ENCODE measurements around the gene IFT122. TPM values are rescaled to one million over a fixed set of nuclear protein-coding genes. Genes with fewer than 3 reads are reported as not detected.
A peak's percentile ranks its signal among the peaks of the same experiment; 100 is the strongest.
"Not testable (repeated sequence)": the region's sequence is repeated elsewhere in the genome, so short reads cannot be mapped to it uniquely, and the experiment has no call there.

The IFT122 gene
- polyA plus RNA-seq, 4 donors: 34.7 to 64.7 (median 57.9) TPM

DNA sequence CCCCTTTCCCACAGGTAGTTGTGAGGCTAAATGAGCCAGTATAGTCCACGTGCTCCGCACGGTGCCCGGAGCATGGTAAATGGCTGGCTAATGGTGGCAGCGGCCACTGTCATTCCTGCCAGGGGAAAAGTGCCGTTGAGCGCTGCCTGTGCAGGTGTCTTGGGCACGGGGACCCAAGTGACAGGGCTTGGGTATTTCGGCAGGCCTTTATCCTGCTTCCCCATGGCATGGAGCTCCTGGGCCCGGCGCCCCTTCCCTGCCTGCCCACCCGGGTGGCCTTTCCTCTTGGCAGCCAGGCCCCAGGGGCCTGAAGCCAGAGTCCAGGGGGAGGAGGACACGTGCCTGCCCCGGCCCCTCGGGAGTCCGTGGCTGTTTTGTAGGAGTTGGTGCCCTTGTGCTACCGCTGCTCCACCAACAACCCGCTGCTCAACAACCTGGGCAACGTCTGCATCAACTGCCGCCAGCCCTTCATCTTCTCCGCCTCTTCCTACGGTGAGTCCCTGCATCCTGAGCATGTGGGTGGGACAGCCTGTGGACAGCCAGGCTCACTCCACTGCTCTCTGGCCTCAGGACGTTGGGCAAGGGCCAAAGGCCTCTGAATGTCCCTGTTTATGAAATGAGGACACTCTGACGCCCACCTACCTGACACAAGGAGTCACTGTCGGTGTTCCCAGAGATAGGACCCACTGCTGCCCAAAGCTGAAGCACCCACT is 75.2 kb downstream of the IFT122 start:
- not testable (repeated sequence) for DNase-seq (ENCODE audit: low read depth in 4 of 4, low spot score in 2 of 4)

DNA sequence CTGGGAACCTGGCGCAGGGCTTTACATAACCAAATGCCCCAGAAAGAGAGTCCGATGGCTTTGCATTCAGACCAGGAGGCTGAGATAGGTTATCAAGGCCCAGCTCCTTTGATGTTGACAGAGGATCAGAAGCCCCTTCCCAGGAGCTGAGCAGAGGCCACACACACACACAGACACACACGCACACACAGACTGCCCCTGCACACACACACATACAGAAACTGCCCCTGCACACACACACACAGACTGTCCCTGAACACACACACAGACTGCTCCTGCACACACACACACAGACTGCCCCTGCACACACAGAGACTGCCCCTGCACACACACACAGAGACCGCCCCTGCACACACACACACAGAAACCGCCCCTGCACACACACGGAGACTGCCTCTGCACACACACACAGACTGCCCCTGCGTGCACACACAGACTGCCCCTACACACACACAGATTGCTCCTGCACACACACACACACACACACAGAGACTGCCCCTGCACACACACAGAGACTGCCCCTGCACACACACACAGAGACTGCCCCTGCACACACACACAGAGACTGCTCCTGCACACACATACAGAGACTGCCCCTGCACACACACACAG is 75.9 kb downstream of the IFT122 start:
- DNase-seq (ENCODE audit: low read depth in 4 of 4, low spot score in 2 of 4): not testable (repeated sequence)

DNA sequence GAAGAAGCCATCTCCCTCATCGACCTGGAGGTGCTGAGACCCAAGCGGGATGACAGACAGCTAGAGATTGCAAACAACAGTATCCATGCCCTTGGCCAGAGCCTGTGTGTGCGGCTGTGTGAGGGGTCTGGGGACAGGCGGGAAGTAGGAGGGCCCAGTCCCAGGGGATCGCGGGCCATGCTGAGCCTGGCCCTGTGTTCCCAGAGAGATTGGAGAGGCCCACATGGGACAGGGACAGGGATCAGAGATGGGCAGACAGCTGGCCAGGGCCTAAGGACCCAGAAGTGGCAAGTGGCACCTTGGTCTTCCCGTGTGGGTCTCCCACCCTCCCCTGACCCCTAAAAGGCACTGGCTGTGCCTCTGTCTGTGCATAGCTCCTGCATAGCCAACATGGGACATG is 77.5 kb downstream of the IFT122 start:
- DNase-seq (ENCODE audit: low read depth in 4 of 4, low spot score in 2 of 4): no peak

DNA sequence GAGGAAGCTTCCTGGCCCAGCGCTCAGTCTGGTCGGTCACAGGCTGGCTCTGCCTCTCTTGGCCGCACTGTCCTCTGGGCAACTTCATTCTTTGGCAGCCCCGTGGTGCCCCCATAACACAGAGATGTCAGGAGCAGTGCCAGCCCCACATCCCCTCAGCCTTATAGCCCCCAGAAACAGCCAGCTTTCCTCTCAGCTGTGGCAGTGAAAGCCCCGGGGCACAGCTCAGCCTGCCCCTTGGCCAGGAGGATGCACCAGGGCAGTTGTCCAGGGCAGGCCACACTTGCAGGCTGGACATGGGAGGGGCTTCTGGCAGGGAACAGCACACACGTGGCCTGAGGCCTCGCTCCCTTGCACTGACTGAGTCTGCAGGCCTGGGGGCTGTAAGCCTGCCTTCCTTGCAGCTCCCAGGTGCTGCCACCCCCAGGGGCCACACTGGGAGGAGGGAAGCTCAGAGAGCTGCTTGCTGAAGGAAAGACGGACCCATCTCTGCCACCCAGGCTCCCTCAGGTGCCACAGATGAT is 78.1 kb downstream of the IFT122 start:
- no peak for DNase-seq (ENCODE audit: low read depth in 4 of 4, low spot score in 2 of 4)

DNA sequence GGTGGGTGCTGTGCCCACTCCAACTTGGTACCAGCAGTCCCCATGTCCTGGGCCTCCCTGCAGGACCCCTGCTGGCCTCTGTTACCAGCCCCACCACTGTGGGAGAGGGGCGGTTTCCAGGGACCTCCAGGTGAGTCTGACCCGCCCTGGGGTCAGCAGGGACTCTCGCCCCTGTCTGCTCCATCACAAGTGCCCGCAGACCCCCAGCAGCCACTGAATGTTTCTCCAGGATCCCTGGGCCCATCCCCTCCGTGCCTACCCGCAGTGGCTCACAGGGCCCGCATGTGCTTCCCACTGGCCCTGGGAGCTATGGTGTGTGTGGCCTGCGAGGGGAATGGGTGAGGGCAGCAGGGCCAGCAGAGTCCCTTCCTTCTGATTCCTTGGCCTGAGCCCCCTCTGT is 78.6 kb downstream of the IFT122 start:
- no peak for DNase-seq (ENCODE audit: low read depth in 4 of 4, low spot score in 2 of 4)

DNA sequence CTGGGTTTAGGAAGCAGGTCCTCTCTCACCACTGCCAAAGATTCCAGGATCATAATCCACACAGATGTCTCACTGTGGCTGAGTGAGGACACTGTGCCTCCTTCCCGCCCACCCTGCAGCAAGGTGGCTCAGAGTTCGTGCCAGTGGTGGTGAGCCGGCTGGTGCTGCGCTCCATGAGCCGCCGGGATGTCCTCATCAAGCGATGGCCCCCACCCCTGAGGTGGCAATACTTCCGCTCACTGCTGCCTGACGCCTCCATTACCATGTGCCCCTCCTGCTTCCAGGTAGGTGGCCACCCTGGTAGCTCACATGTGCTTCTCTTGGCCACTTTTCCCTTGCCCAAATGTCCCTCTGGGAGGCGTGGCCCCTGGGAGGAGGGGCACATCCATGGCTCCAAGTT is 79.4 kb downstream of the IFT122 start:
- DNase-seq (ENCODE audit: low read depth in 4 of 4, low spot score in 2 of 4): no peak

DNA sequence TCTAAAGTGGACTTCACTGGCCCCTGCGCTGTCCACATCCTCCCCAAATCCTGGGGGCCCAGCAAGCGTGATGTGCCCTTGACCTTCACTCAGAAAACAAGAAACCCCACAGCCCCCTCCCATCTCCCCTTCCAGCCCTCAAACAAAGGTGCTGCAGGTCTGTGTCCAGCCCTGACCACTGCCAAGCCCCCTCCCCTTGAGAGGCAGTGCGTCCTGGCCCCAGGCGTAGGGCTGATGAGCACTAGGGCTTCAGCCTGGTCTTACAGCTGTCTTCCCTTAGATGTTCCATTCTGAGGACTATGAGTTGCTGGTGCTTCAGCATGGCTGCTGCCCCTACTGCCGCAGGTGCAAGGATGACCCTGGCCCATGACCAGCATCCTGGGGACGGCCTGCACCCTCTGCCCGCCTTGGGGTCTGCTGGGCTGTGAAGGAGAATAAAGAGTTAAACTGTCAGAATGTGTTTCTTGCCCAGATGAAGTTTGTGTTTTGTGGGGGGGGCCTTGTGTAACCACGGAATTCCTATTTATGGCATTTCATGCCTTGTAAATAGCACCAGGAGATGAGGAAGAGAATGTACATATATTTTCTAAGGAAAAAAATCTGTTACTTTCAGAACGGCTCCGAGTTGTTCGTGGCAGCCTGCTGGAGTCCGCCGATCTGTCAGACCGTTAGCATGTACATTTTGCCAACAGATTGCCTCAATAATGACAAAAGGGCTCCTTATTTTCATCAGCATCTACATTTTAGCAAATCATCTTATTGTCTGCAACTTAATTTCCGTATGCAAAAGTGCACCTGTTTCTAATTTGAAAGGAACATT is 80.1 kb downstream of the IFT122 start:
- DNase-seq (ENCODE audit: low read depth in 4 of 4, low spot score in 2 of 4): no peak

DNA sequence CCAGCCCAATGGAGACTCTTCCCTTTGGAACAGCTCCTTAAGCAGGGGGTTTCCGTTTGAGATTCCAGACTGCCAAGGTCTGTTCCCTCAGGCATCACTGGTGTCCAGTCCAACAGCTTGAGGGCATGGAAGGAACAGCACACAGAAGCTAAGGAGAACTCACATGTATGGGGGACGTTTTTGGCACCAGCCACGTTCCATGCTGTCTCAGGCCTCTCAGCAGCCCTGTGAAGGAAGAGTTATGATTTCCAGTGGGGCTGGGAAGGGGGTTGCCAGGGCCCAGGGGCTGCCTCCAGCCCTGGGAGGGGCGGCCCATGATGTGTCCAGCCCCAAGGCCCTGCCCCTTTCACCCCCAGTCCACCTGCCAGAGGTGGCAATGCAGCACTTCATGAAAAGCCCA is 80.9 kb downstream of the IFT122 start:
- DNase-seq (ENCODE audit: low read depth in 4 of 4, low spot score in 2 of 4): no peak

DNA sequence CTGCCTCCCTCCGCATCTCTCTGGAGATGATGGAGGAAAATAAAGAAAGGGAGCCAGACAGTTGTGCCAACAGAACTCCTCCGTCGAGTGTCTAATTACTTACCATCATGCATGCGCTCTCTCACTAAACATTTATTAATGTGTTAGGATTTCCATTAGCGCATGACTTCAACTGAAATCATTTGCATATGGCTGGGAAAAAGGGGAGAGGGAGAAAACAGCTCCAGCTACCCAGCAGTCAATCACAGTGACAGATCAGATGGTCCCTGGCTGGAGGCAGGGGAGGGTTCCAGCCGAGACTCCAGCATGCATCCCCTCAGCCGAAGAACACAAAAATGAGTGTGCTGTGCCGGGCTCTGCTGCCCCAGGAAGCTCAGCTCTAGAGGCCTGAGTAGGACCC is 81.6 kb downstream of the IFT122 start:
- DNase-seq (ENCODE audit: low read depth in 4 of 4, low spot score in 2 of 4): no peak

DNA sequence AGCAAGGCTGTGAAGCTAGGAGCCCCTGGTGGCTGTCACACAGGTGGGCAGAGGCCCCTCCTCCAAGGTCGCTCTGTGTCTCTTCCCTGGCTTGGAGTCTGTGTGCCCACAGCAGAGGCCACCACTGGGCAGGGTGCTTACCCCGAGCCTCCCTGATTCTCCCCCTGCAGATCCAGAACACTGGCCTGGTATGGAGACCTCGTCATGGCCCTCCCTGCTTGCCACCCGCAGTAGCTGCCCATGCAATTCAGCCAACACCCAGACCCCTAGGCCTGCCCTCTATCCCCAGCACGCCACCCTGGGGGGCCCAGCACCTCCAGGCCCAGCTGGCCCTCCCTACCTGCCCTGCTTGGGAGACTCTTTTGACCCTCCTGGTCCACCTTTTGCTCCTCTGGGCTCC is 82.9 kb downstream of the IFT122 start:
- no peak for DNase-seq (ENCODE audit: low read depth in 4 of 4, low spot score in 2 of 4)

DNA sequence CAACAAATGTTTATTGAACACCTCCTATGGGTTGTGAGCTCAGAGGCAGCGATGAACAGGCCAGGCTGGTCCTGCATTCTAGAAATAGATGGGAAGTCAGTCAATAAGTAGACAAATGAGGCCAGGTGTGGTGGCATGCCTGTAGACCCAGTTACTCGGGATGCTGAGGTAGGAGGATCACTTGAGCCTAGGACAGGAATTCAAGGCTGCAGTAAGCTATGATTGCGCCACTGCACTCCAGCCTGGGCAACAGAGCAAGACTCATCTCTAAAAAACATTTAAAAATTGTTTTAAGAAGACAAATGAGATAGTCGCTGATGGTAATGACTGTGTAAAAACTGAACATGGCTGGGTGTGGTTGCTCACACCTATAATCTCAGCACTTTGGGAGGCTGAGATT is 84.1 kb downstream of the IFT122 start:
- DNase-seq (ENCODE audit: low read depth in 4 of 4, low spot score in 2 of 4): no peak

DNA sequence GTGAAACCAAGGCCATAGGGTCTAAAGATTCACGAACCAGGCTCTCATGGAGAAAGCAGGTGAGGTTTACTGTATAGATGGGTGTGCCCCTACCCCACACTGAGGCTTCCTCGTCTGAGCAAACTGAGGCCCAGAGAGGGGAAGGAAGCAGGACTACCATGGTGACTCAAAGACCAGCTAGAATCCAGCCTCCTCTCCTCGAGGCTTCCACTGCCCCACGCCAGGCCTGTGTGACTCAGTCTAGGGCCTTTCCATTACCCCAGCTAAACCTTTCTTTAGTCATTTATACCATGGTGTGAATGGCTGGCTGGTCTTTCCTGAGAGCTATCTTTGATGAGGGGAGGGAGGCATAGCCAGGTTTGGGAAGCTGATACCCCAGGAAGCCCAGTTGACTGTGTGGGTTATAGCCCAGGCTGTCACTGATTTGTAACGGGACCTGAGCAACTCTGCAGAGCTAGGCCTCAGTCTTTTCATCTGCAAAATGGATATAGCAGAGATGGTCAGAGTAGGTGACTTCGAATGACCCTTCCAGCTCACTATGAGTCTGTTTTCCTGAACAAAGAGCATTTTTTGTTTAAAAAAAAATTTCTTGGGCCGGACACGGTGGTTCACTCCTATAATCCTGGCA is 85.4 kb downstream of the IFT122 start:
- no peak for DNase-seq (ENCODE audit: low read depth in 4 of 4, low spot score in 2 of 4)

DNA sequence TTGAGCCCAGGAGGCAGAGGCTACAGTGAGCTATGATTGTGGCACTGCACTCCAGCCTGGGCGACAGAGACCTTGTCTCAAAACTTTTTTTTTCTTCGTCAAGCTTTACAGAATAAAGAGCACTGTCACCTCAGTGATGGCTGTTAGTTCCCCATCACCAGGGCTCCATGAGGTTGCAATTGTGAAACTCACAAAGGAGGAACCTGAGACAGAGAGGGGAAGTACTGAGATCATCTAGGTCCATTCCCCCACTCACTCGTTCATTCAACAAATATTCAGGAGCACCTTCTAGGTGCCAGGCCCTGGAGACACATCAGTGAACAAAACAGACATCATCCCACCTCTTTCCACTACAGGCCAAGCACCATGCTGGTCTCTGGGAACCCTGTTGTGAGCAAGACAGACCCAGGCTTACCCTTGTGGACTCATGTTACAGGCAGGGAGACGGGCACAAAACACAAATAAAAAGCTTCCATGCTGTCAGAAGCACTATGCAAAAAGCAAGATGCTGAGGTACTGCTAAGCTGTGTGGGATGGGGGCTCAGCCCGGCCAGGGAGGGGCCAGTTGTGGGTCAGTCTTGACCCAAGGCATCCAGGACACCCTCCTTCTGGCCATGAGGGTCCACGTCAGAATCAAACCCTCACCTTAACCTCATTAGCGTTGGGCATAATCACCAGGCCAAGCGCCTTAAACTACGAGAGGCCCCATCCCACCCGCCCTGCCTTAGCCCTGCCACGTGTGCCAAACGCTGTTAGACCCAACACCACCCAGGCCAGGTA is 86.3 kb downstream of the IFT122 start:
- DNase-seq (ENCODE audit: low read depth in 4 of 4, low spot score in 2 of 4): no peak

DNA sequence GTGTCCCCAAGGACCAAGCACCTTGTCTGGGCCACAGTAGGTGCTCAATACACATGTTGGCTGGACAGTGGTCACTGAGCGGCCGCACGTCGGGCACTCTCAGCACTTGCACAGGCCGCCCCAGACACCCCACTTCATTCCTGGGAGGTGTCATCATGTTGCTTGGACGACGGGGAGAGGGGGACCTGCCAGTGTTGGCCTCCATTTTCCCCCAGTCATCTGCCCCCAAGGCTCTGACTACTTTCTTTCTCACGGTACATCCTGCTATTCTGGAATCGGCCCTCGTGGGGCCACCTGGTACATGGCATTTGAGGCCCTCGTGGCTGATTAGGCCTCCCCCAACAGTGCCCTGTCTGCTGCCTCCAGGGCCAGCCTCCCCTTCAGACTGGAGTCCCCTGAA is 87.2 kb downstream of the IFT122 start:
- no peak for DNase-seq (ENCODE audit: low read depth in 4 of 4, low spot score in 2 of 4)

DNA sequence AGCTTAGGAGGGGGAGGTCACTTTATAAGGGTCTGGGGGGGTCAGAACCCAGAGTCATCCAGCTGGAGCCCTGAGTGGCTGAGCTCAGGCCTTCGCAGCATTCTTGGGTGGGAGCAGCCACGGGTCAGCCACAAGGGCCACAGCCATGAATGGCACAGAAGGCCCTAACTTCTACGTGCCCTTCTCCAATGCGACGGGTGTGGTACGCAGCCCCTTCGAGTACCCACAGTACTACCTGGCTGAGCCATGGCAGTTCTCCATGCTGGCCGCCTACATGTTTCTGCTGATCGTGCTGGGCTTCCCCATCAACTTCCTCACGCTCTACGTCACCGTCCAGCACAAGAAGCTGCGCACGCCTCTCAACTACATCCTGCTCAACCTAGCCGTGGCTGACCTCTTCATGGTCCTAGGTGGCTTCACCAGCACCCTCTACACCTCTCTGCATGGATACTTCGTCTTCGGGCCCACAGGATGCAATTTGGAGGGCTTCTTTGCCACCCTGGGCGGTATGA is 88.6 kb downstream of the IFT122 start, which contains the start of gene RHO:
TSS of gene RHO (plus strand) at position 51 of the 512 bp plus-strand sequence. CDS start at position 146, 95 bp downstream.
- DNase-seq (ENCODE audit: low read depth in 4 of 4, low spot score in 2 of 4): no peak

DNA sequence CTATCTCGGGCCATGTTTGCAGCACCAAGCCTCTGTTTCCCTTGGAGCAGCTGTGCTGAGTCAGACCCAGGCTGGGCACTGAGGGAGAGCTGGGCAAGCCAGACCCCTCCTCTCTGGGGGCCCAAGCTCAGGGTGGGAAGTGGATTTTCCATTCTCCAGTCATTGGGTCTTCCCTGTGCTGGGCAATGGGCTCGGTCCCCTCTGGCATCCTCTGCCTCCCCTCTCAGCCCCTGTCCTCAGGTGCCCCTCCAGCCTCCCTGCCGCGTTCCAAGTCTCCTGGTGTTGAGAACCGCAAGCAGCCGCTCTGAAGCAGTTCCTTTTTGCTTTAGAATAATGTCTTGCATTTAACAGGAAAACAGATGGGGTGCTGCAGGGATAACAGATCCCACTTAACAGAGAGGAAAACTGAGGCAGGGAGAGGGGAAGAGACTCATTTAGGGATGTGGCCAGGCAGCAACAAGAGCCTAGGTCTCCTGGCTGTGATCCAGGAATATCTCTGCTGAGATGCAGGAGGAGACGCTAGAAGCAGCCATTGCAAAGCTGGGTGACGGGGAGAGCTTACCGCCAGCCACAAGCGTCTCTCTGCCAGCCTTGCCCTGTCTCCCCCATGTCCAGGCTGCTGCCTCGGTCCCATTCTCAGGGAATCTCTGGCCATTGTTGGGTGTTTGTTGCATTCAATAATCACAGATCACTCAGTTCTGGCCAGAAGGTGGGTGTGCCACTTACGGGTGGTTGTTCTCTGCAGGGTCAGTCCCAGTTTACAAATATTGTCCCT is 89.6 kb downstream of the IFT122 start:
- DNase-seq (ENCODE audit: low read depth in 4 of 4, low spot score in 2 of 4): no peak

DNA sequence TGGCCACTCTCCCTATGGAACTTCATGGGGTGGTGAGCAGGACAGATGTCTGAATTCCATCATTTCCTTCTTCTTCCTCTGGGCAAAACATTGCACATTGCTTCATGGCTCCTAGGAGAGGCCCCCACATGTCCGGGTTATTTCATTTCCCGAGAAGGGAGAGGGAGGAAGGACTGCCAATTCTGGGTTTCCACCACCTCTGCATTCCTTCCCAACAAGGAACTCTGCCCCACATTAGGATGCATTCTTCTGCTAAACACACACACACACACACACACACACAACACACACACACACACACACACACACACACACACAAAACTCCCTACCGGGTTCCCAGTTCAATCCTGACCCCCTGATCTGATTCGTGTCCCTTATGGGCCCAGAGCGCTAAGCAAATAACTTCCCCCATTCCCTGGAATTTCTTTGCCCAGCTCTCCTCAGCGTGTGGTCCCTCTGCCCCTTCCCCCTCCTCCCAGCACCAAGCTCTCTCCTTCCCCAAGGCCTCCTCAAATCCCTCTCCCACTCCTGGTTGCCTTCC is 90.3 kb downstream of the IFT122 start:
- peak in 1 of 4 donors; percentile 25 for DNase-seq (ENCODE audit: low read depth in 4 of 4, low spot score in 2 of 4)

DNA sequence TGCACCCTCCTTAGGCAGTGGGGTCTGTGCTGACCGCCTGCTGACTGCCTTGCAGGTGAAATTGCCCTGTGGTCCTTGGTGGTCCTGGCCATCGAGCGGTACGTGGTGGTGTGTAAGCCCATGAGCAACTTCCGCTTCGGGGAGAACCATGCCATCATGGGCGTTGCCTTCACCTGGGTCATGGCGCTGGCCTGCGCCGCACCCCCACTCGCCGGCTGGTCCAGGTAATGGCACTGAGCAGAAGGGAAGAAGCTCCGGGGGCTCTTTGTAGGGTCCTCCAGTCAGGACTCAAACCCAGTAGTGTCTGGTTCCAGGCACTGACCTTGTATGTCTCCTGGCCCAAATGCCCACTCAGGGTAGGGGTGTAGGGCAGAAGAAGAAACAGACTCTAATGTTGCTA is 90.8 kb downstream of the IFT122 start:
- DNase-seq (ENCODE audit: low read depth in 4 of 4, low spot score in 2 of 4): no peak

DNA sequence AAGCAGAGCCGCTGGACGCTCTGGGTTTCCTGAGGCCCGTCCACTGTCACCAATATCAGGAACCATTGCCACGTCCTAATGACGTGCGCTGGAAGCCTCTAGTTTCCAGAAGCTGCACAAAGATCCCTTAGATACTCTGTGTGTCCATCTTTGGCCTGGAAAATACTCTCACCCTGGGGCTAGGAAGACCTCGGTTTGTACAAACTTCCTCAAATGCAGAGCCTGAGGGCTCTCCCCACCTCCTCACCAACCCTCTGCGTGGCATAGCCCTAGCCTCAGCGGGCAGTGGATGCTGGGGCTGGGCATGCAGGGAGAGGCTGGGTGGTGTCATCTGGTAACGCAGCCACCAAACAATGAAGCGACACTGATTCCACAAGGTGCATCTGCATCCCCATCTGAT is 91.7 kb downstream of the IFT122 start:
- no peak for DNase-seq (ENCODE audit: low read depth in 4 of 4, low spot score in 2 of 4)

Data from left renal cortex interstitium (tissue), 4 donors.